KOPT-K1 (cell line): ENCODE results near the gene VCL.

ENCODE experiments used
- H3K27ac ChIP-seq: fragments of 200-600 bp; sonication (generic); 2 replicates; pipeline ENCODE4 v1.5.1; 2016; ENCODE audit warnings: antibody characterized with exemption, mild to moderate bottlenecking, low read depth, low read length; ENCODE audit not compliant: poor library complexity, severe bottlenecking
- H3K36me3 ChIP-seq: fragments of 200-600 bp; sonication (generic); 2 replicates; pipeline ENCODE4 v1.5.1; 2017; ENCODE audit warnings: antibody characterized with exemption, mild to moderate bottlenecking, low read length, moderate library complexity; ENCODE audit not compliant: insufficient read depth
- H3K9me3 ChIP-seq: fragments of 200-600 bp; sonication (generic); 2 replicates; pipeline ENCODE4 v1.5.1; 2017; ENCODE audit warnings: antibody characterized with exemption, low read length, mild to moderate bottlenecking; ENCODE audit not compliant: insufficient read depth, poor library complexity, severe bottlenecking

VCL gene

DNA sequence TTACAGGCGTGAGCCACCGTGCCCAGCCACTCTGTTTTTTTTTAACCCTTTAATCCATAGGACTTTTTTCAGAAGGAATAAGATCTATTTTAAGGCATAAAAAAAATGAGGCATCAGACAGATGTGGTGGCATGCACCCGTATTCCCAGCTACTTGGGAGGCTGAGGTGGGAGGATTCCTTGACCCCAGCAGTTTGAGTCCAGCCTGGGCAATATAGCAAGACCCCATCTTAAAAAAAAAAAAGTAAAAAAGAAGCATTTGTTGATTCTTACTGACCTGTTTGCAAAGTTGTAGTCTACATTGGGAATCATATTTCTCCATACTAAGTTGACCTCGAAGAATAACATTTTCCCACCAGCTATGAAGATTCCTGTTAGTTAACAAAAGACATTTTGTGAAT lies 38.6 kb downstream of the VCL start:
- no peak overlapping the region for H3K27ac ChIP-seq
- H3K9me3 ChIP-seq: no peaks in the 10 kb centered on the region
- H3K36me3 ChIP-seq: no peaks in the 10 kb centered on the region

DNA sequence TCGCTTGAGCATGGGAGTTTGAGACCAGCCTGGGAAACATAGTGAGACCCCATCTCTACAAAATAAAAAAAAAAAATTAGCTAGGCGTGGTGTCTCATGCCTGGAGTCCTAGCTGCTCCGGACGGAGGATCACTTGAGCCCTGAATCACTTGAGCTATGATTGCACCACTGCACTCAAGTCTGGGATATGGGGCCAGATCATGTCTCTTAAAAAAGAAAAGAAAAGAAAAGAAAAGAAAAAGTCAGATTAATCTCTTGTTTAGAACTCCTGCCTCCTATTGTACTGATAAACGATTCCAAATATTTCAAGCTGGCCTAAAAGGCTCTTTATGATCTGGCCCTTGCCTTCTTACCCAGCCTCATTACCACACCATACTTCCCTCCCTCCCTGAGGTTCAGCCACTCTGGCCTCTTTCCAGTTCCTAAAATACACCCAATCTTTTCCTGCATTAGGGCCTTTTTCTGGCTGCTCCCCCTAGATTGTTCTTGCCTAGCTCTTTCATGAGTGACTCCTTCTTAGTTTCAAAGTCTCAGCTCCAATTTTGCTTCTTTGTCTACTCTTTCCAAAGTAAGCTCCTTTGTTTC lies 41.7 kb downstream of the VCL start:
- H3K36me3 ChIP-seq: no peaks in the 10 kb centered on the region
- no peak overlapping the region for H3K27ac ChIP-seq
- no peaks in the 10 kb centered on the region for H3K9me3 ChIP-seq

GRCh38 chr10:74040200-74041126 lies 42.5 kb downstream of the VCL start:
- no peak overlapping the region for H3K27ac ChIP-seq
- H3K36me3 ChIP-seq: no peaks in the 10 kb centered on the region
- H3K9me3 ChIP-seq: no peaks in the 10 kb centered on the region

- Histone ChIP-seq H3K9me3 (no peaks in the 10 kb centered on the region), H3K36me3 (no peaks in the 10 kb centered on the region), H3K27ac (no peak overlapping the region)
Measured at GRCh38 chr10:74044419-74044818, 46.5 kb downstream of the VCL start.

GRCh38 chr10:74047304-74047703 lies 49.4 kb downstream of the VCL start:
- no peaks in the 10 kb centered on the region for H3K36me3 ChIP-seq
- H3K9me3 ChIP-seq: no peaks in the 10 kb centered on the region
- H3K27ac ChIP-seq: no peak overlapping the region

- H3K27ac ChIP-seq: no peak overlapping the region
- H3K9me3 ChIP-seq: no peaks in the 10 kb centered on the region
- H3K36me3 ChIP-seq: no peaks in the 10 kb centered on the region
Measured at GRCh38 chr10:74047871-74048270, 50.0 kb downstream of the VCL start.

DNA sequence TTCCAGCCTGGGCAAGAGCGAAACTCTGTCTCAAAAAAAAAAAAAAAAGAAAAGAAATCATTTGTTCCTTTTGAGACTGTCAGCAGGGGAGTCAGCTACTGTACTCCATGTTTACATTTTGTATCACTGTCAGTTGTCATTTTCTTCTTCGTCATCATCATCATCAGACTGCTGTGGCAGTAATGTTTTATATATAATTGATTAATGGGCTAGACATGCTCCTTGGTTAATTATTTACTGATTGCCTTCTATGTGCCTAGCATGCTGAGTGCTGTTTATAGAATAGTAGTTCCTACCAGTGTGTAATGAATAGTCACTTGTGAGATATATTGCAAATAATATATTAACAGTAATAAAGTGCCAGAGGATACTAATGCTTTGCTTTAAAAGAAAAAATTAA lies 50.5 kb downstream of the VCL start:
- Histone ChIP-seq H3K27ac (no peak overlapping the region), H3K9me3 (no peaks in the 10 kb centered on the region)

DNA sequence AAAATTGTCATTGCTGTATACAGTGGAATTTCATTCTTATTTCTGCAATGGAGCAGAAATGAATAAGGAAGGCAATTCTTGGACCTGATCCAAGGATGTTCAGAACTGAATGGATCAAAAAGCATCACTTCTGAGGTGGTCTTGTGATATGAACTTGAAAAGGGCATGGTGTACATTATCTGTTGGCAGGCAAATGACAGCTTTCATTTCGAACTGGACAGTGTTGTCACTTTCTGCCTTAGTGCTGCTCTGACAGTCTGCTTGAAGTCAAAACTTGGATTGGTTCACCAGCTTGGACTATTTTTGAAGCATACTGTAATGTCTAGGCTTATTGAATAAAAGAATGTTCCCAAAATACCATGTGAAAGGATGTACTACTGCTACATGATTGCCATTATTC lies 52.0 kb downstream of the VCL start:
- Histone ChIP-seq H3K36me3 (no peaks in the 10 kb centered on the region), H3K9me3 (no peaks in the 10 kb centered on the region), H3K27ac (no peak overlapping the region)

More for the DNA sequence above, 50.5 kb downstream of the VCL start:
- no peaks in the 10 kb centered on the region for H3K36me3 ChIP-seq

GRCh38 chr10:74050653-74051052 lies 52.7 kb downstream of the VCL start:
- Histone ChIP-seq H3K9me3 (no peaks in the 10 kb centered on the region), H3K27ac (no peak overlapping the region), H3K36me3 (no peaks in the 10 kb centered on the region)

DNA sequence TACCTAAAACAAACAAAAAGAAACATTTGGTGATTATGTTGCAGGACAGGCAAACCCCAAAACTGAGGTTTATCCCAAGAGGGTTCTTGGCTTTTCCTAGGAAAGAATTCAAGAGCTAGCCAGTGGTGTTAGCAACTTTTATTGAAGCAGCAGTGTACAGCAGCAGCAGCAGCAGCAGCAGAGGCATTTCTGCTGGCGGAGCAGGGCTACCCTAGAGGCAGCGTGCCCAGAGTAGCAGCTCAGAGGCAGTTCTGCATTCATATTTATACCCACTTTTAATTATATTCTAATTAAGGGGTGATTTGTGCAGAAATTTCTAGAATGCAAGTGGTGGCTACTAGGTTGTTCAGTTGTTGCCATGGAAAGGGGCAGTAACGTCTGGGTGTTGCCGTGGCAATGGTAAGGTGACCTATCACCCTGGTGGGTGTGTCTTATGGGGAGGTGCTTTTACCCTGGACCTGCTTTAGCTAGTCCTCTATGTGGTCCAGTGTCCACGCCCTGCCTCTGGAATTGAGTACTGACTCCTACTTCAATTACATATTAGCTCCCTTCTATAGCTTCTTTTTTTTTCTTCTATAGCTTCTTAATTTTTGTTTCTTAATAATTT lies 53.9 kb downstream of the VCL start:
- Histone ChIP-seq H3K36me3 (no peaks in the 10 kb centered on the region), H3K9me3 (no peaks in the 10 kb centered on the region)

GRCh38 chr10:74052994-74053393 lies 55.1 kb downstream of the VCL start:
- Histone ChIP-seq H3K36me3 (no peaks in the 10 kb centered on the region), H3K27ac (no peak overlapping the region), H3K9me3 (no peaks in the 10 kb centered on the region)

More for the DNA sequence above, 53.9 kb downstream of the VCL start:
- no peak overlapping the region for H3K27ac ChIP-seq

GRCh38 chr10:74055383-74056049 lies 57.6 kb downstream of the VCL start:
- H3K27ac ChIP-seq: no peak overlapping the region
- H3K36me3 ChIP-seq: no peaks in the 10 kb centered on the region
- no peaks in the 10 kb centered on the region for H3K9me3 ChIP-seq

- Histone ChIP-seq H3K36me3 (no peaks in the 10 kb centered on the region), H3K9me3 (no peaks in the 10 kb centered on the region), H3K27ac (no peak overlapping the region)
Measured at GRCh38 chr10:74056050-74056818, 58.3 kb downstream of the VCL start.

DNA sequence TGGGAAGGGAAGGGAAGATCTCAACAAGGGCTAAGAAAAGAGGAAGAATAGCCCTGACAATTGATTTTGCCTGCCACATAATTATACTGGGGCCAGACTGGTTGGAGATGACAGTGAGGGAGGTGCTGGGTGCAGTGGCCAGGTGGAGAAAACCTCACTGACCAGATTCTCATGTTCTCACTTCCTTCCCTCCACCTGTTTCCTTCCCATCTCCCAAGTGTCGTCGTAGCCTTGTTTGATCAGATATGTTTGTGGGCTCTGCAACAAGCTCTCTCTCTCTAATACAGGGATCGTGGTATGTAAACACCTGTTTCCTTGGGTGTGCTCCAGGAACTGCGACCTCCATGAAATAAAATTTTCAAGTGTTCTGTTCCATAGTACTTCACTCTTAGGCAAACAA lies 60.2 kb downstream of the VCL start:
- Histone ChIP-seq H3K27ac (no peak overlapping the region), H3K36me3 (no peaks in the 10 kb centered on the region), H3K9me3 (no peaks in the 10 kb centered on the region)
